Mesothelial cell of epicardium (in vitro differentiated cells): ENCODE data around the gene MXD4. TPM values are rescaled to one million over a fixed set of nuclear protein-coding genes. Genes with fewer than 3 reads are reported as not detected.

Source experiments
- DNase-seq, 2 experiments: peaks; one replicate each; pipeline ENCODE4 v3.0.0; 2021; ENCODE audit warnings: low spot score in 2 of 2; ENCODE audit not compliant: unreplicated experiment in 2 of 2
- H3K27ac Mint-ChIP-seq: 2 replicates; pipeline ENCODE4 v1.8.0; 2021; ENCODE audit warnings: mixed read lengths
- H3K27me3 Mint-ChIP-seq: 2 replicates; pipeline ENCODE4 v1.8.0; 2021; ENCODE audit warnings: low read depth, mixed read lengths
- H3K36me3 Mint-ChIP-seq: 2 replicates; pipeline ENCODE4 v1.8.0; 2021; ENCODE audit warnings: mixed read lengths
- H3K4me1 Mint-ChIP-seq: 2 replicates; pipeline ENCODE4 v1.8.0; 2021; ENCODE audit warnings: mixed read lengths
- H3K4me3 Mint-ChIP-seq: 2 replicates; pipeline ENCODE4 v1.8.0; 2021; ENCODE audit warnings: mild to moderate bottlenecking, moderate library complexity, mixed read lengths
- H3K9me3 Mint-ChIP-seq: 2 replicates; pipeline ENCODE4 v1.8.0; 2021; ENCODE audit warnings: mixed read lengths
- CTCF ChIP-seq: fragments of 200-600 bp; sonication (generic); IDR thresholded peaks from one replicate; pipeline ENCODE4 v1.5.0; 2021; ENCODE audit warnings: antibody characterized with exemption; ENCODE audit not compliant: unreplicated experiment
- total RNA-seq: library from RNA; stranded (reverse); gene quantifications from 3 replicates; pipeline ENCODE4 v1.2.1, GENCODE V29; 2021

MXD4 gene
- total RNA-seq, 1 donor from 2014 or later: 104 TPM

GRCh38 chr4:2250357-2251072 is 11.4 kb downstream of the MXD4 start:
- no peak for DNase-seq
- peaks cover 10% of the 10 kb centered on the region for H3K4me1 Mint-ChIP-seq

GRCh38 chr4:2249526-2250356 is 12.2 kb downstream of the MXD4 start:
- peaks cover 9% of the 10 kb centered on the region for H3K36me3 Mint-ChIP-seq
- no peak for DNase-seq
- H3K4me3 Mint-ChIP-seq: no peak overlapping the region
- no peak overlapping the region for H3K27ac Mint-ChIP-seq
- H3K9me3 Mint-ChIP-seq: no peaks in the 10 kb centered on the region
- peaks cover 5% of the 10 kb centered on the region for H3K4me1 Mint-ChIP-seq
- H3K27me3 Mint-ChIP-seq: no peaks in the 10 kb centered on the region
- no peak for TF ChIP-seq CTCF

More at GRCh38 chr4:2250357-2251072, 11.4 kb downstream of the MXD4 start:
- Mint-ChIP-seq H3K9me3 (no peaks in the 10 kb centered on the region), H3K27ac (no peak overlapping the region), H3K27me3 (no peaks in the 10 kb centered on the region), H3K4me3 (no peak overlapping the region), H3K36me3 (peaks cover 12% of the 10 kb centered on the region)
- TF ChIP-seq CTCF: no peak

DNA sequence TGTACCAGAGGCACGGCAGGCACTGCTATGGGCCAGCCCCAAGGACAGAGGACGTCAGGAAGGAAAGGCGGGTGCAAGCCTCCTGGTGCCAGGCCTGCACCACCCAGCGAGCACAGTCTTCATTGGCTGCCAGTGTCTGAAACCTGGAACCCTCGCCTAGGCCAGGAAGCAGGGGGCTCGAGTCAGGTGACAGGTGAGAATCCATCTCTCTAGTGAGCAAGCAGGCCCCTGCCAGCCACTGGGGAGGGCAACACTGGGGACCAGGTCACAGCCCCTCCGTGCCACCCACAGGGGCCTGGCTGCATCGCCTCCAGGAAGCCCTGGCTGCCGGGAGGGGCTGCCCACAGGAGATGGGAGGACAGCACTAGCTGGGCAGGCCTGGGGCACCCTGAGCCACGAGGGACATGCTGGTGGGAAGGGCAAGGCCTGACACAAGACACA is 13.1 kb downstream of the MXD4 start:
- no peaks in the 10 kb centered on the region for H3K9me3 Mint-ChIP-seq
- H3K27ac Mint-ChIP-seq: no peak overlapping the region
- no peaks in the 10 kb centered on the region for H3K36me3 Mint-ChIP-seq
- TF ChIP-seq CTCF: no peak
- no peaks in the 10 kb centered on the region for H3K27me3 Mint-ChIP-seq
- H3K4me1 Mint-ChIP-seq: peaks cover 4% of the 10 kb centered on the region
- DNase-seq: peak in 1 of 2 experiments; percentile 24
- H3K4me3 Mint-ChIP-seq: no peak overlapping the region

DNA sequence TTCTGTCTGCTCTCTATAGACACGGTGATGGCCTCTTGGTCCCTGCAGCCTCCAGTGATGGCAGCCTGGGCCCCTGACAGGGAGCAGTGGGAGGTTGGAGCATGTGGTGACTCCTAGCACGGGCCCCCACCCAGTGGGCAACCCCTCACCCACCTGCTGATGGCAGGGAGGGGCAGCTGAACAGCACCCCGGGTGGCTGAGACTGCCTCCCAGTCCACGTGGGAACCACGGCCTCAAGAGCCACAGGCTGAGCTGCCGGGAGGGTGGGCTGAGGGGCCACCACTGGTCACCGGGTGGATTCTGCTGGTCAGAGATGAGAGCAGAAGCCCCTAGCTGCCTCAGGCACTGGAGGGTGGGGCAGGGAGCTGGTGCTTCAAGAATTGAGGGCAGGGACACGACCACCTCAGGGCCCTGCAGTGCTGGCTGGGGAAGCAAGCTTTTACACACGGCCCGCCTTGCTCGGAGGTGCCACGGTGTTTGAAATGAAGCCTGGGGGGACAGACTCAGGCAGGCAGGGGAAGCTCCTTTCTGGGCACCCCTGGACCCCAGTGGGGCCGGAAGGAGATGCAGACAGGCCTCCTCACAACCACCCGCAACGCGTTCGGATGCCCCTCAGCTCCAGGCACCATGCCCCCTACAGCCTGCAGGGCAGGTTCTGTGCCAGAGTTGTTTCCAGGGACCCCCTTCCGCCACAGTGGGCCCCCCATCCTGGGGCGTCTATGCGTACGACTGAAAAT is 13.7 kb downstream of the MXD4 start:
- H3K27ac Mint-ChIP-seq: no peak overlapping the region

More for the DNA sequence above, 13.7 kb downstream of the MXD4 start:
- H3K27me3 Mint-ChIP-seq: no peaks in the 10 kb centered on the region
- H3K4me1 Mint-ChIP-seq: peaks cover 9% of the 10 kb centered on the region
- no peaks in the 10 kb centered on the region for H3K36me3 Mint-ChIP-seq
- H3K4me3 Mint-ChIP-seq: no peak overlapping the region
- no peaks in the 10 kb centered on the region for H3K9me3 Mint-ChIP-seq
- DNase-seq: peak in 1 of 2 experiments; percentile 36
- TF ChIP-seq CTCF: no peak
